VCaP (cell line): ENCODE results near the gene ICA1.

ENCODE experiments used
- H3K27ac ChIP-seq: fragments of 450-650 bp; 2 replicates; pipeline ENCODE4 v1.5.1; 2017
- TF ChIP-seq, protein P1 (sequence below): fragments of 450-650 bp; conservative IDR thresholded peaks from 2 replicates; pipeline ENCODE4 v1.5.1; 2017; ENCODE audit warnings: mild to moderate bottlenecking, moderate library complexity

Gene ICA1

DNA sequence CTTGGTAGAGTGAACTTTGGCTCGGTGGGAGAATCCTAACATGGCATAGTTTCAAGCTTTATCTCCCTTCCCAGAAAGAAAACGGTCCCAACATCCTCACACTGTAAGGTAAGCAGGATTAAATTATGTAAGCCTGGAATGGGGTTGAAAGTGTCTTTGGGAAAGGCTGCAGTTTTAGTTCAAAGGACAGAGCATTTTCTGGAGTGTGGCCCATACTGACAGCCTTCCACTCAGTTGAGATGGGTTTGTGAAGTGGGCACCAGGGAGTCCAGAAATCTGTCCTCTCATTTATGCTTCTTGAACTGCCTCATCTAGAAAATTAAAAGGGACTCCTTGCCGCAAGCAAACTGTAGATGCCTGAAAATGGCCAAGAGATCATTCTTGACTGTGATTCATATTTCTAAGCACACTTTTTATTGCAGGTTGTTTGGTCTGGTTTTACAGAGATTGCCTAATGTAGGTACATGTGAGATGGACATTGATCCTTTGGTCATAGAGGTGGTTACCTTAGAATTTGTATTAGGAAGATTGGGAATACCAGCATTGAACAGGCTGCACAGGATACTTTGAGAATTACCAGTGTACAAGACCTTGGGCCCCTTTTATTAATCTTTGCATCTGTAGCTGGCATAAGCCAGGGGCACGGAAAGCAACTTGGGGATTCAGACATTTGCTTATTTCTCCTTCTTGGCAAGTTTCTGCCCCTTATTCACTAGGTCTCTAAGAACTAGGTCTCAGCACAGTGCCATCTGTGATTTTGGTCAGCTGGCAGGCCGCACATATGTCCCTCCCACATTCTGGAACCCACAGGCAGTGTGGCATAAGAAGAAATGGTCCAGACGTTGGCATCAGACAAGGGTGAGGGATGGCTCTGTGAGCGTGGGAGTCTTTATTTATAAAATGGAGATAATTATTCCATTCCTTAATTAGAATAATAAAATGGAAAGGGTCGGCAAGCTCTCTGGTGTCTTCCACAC is 167.5 kb downstream of the ICA1 start:
- TF ChIP-seq, protein P1, sequence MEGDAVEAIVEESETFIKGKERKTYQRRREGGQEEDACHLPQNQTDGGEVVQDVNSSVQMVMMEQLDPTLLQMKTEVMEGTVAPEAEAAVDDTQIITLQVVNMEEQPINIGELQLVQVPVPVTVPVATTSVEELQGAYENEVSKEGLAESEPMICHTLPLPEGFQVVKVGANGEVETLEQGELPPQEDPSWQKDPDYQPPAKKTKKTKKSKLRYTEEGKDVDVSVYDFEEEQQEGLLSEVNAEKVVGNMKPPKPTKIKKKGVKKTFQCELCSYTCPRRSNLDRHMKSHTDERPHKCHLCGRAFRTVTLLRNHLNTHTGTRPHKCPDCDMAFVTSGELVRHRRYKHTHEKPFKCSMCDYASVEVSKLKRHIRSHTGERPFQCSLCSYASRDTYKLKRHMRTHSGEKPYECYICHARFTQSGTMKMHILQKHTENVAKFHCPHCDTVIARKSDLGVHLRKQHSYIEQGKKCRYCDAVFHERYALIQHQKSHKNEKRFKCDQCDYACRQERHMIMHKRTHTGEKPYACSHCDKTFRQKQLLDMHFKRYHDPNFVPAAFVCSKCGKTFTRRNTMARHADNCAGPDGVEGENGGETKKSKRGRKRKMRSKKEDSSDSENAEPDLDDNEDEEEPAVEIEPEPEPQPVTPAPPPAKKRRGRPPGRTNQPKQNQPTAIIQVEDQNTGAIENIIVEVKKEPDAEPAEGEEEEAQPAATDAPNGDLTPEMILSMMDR = no peak
- H3K27ac ChIP-seq = no peak overlapping the region

DNA sequence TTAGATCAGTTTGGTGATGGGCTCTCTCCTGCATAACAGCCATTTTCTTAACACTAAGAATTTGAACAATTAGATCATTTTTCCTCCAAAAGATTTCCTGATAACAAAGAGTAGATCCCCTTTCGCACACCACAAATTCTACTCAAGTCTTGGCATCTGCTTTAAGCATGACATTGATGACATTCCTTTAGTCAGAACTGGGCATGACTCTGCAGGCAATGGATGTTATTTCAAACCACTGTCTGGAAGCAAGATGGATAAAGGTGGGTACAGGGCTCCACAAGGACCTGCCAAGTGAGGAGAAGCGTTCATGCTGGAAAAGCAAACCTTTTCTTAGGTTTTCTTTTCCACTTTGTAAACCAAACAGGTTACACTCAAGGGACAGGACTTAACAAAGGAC is 169.8 kb downstream of the ICA1 start:
- H3K27ac ChIP-seq = no peak overlapping the region
- TF ChIP-seq, protein P1 = no peak

GRCh38 chr7:8089036-8089780 is 172.8 kb downstream of the ICA1 start:
- TF ChIP-seq, protein P1 = no peak
- no peak overlapping the region for H3K27ac ChIP-seq

GRCh38 chr7:8086239-8086638 is 175.7 kb downstream of the ICA1 start:
- TF ChIP-seq, protein P1 = no peak

DNA sequence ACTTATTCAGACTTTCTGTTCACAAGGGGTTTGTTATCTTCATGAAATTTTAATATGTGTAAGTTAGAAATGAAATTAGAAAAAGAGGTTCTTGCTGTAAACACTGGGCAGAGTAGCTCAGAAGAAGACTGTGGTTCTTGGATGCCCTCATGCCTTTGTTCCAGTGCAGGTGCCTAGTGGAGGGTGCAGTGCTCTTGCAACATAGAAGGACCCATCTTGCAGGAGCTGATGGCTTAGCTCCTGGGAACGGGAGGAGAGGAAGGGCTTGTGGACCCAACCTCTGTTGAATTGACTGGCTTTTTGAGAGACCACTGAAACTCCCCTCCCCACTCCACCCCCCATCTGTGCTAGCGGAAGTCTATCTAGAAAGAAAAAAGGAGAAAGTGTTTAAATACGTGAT is 176.5 kb downstream of the ICA1 start:
- TF ChIP-seq, protein P1 = no peak
- H3K27ac ChIP-seq = no peak overlapping the region

More at GRCh38 chr7:8086239-8086638, 175.7 kb downstream of the ICA1 start:
- no peak overlapping the region for H3K27ac ChIP-seq

GRCh38 chr7:8084836-8085235 is 177.1 kb downstream of the ICA1 start:
- TF ChIP-seq, protein P1 = no peak
- no peak overlapping the region for H3K27ac ChIP-seq

GRCh38 chr7:8082762-8083161 is 179.2 kb downstream of the ICA1 start:
- TF ChIP-seq, protein P1 = no peak
- no peak overlapping the region for H3K27ac ChIP-seq
